GM18526 (cell line): Measurements from ENCODE around the gene SUCLG2.

Experiments used
- POLR2A ChIP-seq: IDR thresholded peaks from 3 replicates; pipeline ENCODE4 v1.6.1; 2011; ENCODE audit not compliant: insufficient read length; ENCODE audit errors: extremely low read depth

SUCLG2 gene

DNA sequence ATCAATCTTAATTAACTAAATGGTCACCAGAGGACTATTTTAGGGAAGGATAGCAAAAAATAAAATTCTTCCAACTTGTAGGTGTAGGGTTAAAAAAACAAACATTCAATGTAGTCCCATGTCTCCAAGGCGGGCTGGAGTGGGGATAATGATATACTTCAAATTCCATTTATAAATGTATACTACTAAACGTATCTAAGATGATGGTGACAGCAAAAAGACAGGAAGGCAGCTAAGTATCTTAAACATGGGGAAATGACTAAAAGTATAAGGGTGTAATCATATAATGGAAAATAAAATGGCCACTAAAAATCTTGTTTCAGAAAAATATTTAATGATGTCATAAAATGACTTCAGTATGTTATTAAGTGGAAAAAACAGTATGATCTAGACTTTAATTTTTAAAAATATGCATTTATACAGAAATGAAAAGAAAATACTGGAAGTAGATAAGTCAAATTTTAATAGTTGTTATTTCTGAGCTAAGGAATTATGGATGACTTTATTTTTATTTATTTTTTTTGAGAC is 181.7 kb downstream of the SUCLG2 start:
- no peak for TF ChIP-seq POLR2A

DNA sequence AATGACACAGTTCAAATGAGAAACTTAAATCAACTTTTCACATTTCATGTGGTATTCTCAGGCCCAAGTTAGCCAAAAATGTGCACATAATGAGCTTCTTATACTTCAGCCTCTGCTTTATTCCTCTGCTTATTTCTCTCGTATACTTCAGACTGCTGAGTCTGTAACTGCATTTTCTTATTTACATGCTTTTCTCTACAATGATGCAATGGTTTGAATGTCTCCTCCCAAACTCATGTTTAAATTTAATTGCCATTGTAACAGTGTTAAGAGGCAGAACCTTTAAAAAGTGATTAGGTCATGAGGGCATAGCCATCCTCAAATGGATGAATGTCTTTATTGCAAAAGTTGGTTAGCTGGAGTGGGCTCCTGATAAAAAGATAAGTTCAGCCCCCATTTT is 184.2 kb downstream of the SUCLG2 start:
- TF ChIP-seq POLR2A, result no peak

DNA sequence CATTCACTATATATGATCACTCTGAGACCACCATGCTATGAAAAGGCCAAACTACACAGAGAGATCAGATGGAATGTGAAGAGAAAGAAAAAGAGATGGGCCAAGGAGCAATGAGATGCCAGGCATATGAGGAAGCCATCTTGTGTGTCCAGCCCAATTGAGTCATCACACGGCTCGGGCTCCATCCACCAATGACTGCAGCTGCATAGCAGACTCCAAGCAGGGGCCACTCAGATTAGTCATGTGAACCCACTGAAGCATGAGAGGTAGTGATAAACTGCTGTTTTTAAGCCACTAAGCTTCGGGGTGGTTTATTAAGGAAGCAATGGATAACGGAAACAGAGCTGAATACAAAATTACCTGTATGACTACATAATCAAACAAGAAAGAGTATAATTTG is 185.9 kb downstream of the SUCLG2 start:
- no peak for TF ChIP-seq POLR2A

DNA sequence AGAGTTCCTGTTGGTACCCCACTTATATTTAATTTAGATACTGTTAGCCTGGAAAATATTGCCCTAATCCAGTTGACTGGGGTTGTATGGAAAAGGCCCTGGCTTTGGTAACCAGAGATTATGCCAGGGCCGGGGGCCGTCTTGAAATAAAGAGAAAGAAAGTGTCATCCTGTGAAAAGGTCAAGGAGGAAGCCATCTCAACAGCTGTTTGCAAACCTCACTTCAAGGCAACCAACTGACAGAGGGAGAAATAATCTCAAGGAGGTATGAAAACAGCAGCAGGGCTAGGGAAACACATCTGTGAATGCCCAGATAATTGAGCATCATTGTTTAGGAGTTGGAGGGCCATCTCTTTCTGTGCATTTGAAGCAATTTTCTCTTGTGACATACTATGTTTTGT is 190.8 kb downstream of the SUCLG2 start:
- TF ChIP-seq POLR2A, result no peak

DNA sequence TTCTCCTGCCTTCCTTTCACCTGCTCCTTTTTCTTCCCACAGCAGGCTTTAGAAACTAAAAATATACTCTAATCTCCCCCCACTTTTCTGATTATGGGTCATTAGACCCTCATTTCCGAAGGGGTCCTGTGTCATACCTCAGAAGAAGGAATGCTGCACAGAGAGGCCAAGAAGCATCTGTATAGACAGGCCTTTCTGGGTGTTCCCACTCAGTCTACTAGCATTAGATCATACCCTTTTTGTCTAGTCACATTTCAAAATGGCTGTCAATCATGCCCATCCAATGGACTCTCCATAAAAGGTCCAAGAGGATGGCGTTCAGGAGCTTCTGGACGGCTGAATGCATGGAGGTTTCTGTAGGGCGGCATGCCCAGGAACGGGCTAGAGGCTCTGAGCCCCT is 192.2 kb downstream of the SUCLG2 start:
- TF ChIP-seq POLR2A, result no peak

DNA sequence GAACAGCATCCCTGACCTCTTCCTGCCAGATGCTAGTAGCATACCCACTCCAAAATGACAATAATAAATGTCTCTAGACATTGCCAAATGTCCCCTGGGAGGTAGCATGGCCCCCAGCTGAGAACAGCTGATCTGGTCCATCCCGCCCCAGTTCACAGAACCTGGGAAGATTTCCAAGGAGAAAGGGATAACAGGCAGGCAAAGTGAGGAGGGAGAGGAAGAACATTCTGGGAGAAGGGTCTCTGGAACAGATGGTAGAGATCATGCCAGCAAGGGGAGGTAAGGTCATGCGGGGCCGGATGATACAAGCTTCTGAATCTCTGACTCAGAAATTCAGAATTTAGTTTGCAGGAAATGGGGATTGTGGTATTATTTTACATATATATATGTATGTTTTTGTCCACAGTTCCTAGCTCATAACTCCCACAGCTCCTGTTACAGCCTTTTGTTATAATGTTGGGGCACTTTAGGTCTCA is 192.7 kb downstream of the SUCLG2 start:
- TF ChIP-seq POLR2A, result no peak

DNA sequence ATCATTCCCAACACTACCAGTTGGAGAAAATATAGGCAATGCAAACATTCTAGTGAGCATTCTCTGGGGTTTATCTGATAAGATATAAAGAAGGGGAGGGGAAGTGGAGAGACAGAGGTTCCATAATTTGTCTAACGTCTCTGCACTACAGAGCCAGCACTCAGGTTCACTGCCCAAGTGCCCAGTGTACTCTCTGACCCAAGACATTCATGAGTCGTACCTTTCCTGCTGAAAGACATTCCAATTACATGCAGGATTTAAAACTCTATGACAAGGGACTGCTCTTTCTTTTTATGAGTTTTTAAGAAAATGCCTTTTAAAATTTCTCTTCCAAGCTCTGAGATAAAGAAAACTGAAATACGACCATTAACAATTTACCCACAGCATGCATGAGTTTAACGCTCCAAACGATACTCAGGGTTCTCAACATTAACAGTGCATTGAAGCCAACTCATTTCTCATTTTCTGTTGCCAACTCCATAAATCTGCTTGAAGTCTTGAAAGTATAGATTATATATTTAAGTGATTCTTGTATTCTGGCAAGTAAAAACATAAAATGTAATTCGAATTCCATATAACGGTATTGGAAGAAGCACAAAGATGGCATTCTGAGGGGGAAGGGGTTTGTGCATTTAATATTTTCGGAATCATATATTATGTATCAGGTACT is 193.4 kb downstream of the SUCLG2 start:
- no peak for TF ChIP-seq POLR2A

DNA sequence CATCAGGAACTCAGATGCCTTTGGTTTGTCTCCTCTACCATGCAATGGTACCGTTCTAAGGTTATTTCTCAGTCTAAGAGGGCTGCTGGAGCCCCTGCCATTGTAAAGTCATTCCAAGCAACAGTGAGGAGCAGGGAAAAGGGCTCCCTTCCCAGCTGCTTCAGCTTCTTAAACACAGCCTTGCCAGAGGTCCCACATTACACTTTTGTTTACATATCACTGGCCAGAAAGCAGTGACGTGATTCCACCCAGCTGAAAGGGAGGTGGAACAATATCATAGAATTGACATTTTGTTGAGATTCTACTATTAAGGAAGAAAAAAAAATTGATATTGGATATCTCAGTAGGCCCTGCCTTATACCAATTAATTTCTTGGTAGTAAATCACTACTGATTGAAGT is 194.6 kb downstream of the SUCLG2 start:
- no peak for TF ChIP-seq POLR2A

DNA sequence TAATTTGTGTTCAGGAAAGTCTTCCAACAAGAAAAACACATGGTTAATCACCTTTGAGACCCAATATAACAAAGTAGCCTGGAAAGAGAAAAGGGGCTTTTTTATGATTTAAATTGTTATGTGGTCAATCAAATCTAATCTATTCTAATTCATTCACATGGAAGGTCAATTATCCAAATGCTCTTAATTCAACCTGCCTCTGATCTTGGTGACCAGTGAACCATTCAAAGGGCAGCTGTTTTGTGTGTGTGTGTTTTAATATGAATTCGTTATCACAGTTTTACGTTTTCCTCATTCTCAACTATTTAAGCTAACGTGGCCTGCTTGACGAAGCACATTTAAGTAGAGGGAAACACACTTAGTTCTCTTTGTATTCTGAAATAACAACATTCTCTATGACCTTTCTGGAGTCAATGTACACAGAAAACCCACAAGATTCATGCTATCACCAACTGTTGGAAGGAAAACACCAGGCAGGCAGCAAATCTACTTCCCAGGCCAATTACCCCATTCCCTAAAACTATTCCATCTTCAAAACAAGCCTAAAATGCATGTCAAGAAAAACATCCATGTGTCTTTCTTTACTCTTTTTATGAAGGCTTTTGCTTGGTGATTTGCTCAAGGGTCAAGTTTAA is 195.4 kb downstream of the SUCLG2 start:
- TF ChIP-seq POLR2A, result no peak

DNA sequence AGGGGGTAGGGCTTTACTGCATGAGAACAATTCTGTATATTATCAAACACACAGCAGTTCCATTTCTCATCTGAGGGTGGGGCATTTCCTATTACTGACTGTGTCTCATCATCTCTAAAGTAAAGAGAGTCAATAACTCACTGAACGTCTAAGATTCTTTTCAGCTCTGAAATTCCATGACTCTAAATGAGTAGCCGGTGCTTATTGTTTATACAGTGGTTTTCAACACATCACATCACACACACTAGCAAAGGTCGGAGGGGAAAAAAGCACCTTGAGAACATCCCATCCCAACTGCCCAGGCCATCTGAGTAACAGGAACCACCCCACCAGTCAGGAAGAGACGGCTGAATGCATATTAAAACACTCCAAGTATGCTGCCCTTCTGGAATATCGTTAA is 196.0 kb downstream of the SUCLG2 start:
- no peak for TF ChIP-seq POLR2A

DNA sequence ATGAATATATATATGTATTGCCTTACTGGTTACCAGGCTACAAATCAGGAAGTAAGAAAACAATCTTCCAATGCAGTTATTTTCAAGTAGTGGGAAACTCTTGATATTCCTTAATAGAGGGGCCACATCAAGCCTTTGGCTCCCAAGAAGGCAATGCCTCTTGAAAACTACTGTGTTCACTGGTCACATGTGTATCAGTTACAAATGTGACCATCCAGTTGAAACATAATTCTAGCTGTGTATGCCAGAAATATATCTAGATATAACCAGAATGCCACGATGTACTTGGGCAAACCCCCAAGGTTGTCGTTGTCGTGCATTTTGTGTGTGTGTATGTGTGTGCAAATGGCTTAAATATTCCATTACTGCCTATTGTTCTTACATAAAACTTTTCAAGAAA is 200.8 kb downstream of the SUCLG2 start:
- TF ChIP-seq POLR2A, result no peak

DNA sequence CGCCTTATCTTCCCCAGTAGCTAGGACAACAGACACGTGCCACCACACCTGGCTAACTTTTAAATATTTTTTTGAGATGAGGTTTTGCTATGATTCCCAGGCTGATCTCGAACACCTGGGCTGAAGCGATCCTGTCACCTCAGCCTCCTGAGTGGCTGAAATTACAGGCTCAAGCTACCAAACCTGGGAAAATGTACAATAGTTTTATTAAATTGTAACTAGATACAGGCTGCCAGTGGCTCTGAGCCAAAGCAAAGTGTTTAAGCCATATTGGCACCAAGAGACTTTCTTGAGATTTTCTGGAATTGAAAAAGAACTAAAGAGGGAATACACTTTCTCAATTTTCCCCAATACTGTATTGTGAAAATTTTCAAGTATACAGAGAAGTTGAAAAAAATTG is 204.3 kb downstream of the SUCLG2 start:
- no peak for TF ChIP-seq POLR2A

DNA sequence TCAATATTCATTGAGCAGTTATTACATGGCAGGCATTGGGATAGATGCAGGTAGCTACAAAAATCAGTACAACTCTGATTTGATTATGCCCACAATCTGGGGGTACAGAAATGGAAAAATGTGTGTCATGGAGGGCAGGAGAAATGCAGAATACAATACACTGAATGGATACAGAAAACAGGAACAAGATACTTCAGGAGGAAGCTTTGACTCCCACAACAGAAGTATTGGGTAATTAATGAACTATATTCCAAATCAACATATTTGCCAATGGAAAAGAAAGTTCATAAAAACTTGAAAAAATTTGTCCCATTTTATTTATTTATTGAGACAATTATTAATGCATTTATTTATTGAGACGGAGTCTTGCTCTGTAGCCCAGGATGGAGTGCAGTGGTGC is 207.0 kb downstream of the SUCLG2 start:
- no peak for TF ChIP-seq POLR2A

DNA sequence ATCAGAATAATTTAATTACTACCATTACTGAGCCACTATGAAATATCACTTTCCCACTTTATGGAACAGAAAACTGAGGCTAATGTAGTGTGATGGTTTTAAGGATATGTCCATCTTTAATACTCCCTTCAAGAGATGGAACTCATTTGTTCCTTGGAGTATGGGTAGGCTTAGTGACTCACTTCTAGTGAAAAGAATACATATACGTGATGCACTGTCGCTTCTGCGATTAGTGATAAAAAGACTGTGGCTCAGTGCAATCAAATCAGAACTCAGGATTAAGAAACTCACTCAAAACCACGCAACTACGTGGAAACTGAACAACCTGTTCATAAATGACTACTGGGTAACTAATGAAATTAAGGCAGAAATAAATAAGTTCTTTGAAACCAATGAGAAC is 216.6 kb downstream of the SUCLG2 start:
- no peak for TF ChIP-seq POLR2A

DNA sequence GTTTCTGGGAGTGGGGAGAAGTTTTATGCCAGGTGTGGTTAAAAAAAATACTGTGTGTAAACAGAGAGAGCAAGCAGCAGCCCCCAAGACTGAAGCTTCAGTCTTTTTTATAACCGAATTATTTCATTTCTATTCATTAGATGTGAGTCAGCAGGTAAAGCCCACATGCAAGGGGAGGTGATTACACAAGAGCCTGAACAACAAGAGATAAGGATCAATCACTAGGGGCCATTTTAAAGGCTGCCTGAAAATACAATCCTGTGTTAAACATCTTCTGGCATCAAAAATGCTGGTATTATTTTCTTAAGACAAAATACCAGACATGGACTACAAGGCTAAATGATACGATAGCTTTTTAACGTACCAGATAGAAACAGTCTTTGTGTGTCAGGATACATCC is 217.3 kb downstream of the SUCLG2 start:
- TF ChIP-seq POLR2A, result no peak

DNA sequence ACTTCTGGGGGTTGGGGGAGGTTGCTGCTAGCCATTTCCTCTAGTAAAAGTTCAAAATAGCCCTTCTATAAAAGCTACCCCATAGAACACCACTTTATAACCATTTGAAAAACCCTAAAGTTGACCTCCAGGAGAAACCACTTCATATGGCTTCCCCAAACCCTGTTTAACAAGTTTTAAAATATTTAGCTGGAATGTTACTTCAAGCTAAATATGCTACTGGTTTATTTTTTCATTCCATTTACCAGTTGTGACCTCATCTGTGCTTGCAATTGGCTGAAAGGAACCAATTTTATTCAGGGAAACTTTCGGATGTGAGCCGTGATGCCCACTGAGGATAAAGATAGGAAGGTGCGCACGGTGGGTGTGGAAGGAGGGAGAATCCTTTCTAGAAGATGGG is 221.3 kb downstream of the SUCLG2 start:
- TF ChIP-seq POLR2A, result no peak

DNA sequence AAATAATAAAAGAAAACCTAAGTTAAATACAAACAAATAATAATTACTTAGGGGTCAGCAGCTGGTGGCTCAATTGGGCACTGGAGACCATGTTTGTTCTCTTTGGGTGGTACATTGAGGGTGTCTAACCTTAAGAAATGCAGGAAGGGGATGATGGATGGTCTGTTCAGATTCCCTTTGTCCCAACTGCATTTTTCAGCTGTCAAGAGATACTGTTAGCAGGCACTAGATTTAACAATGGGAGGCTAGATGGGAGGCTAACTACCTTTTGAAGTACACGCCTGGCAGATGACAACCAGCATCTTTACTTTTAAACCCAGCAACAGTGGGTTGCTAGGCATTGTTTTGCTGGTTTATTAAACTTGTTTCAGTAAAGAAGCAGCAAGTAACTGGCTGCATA is 222.5 kb downstream of the SUCLG2 start:
- no peak for TF ChIP-seq POLR2A

DNA sequence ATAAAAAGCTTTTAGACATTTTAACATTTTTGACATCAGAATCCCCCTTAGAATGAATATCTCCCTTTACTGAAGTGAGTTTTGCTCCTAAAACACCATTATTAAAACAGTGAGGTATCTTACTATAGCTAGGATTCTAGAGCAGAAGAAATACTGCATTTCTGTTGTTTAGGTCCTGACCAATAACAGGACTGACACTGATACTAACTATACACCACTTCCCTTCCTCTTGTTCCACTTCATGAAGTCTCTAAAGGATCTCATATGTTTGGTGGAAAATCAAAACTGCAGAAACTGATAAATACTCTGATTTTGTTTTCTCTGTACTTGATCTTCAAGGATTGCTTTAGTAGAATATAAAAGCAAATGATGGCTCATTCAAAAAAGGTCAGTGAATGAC is 230.7 kb downstream of the SUCLG2 start:
- no peak for TF ChIP-seq POLR2A

DNA sequence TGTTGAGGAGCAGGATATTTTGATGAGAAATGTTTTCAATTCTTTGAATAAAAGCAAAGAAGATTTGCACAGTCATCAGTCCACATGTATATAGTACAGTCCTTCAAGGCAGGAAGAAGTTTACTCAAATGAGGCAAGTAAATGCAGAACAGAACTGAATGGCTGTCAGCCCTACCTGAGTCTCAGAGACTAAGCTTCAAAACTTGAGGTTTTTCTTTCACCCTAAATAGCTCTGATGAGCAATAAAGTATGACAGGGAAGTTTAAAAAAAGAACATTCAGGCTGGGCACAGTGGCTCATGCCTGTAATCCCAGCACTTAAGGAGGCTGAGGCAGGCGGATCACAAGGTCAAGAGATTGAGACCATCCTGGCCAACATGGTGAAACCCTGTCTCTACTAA is 232.5 kb downstream of the SUCLG2 start:
- TF ChIP-seq POLR2A, result no peak
